GM19372 (cell line): ENCODE measurements around the gene LIMD2.
A peak's percentile ranks its signal among the peaks of the same experiment; 100 is the strongest.

Experiments
- ATAC-seq: cut with Tn5 transposase; IDR thresholded peaks from one replicate; pipeline ENCODE4 v1.9.1; 2021; ENCODE audit warnings: mild to moderate bottlenecking, low read depth, moderate library complexity; ENCODE audit not compliant: unreplicated experiment

Gene LIMD2

DNA sequence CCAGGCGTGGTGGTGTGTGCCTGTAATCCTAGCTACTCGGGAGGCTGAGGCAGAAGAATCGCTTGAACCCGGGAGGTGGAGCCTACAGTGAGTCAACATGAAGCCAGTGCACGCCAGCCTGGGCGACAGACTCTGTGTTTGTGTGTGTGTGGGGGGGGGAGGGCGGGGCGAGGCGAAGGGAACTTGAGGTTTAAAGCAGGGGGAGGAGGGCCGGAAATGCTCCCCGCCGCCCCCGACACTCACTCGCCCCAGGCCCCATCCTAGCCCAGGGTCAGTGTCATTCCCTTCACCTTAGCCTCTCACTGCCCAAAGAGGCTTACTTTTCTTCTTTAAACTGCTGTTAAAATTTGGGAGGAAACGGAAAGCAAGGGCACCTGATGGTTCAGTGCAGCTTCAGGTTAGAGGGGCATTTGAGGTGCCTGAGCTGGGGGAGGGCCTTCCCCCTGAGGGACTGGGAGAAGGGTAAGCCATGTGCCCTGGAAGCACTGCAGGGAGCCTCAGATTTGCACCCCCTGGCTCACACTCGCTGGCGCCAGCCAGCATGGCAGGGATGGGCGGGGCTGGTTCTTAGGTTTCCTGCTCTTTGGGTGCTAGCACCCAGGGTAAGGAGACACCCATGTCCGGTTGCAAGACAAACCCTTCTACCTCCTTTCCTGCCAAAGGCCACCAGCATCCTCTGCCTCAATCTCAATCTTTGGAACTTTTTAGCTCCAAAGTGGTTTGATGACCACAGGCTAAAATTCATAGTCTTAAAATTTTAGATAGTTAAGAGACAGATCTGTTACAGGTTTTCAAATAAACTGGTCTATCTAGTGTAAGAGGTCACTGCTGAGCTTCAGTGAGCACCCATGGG, 2.2 kb upstream of the LIMD2 start:
- ATAC-seq: no peak

GRCh38 chr17:63701456-63701820, 1.5 kb upstream of the LIMD2 start:
- ATAC-seq: no peak

- ATAC-seq: no peak
Observed at GRCh38 chr17:63700528-63701455, 867 bp upstream of the LIMD2 start.

GRCh38 chr17:63698886-63699637, 863 bp downstream of the LIMD2 start:
- peak; percentile 26 for ATAC-seq

GRCh38 chr17:63698381-63698885, 1.5 kb downstream of the LIMD2 start:
- no peak for ATAC-seq

GRCh38 chr17:63697341-63698286, 2.3 kb downstream of the LIMD2 start:
- ATAC-seq: no peak

DNA sequence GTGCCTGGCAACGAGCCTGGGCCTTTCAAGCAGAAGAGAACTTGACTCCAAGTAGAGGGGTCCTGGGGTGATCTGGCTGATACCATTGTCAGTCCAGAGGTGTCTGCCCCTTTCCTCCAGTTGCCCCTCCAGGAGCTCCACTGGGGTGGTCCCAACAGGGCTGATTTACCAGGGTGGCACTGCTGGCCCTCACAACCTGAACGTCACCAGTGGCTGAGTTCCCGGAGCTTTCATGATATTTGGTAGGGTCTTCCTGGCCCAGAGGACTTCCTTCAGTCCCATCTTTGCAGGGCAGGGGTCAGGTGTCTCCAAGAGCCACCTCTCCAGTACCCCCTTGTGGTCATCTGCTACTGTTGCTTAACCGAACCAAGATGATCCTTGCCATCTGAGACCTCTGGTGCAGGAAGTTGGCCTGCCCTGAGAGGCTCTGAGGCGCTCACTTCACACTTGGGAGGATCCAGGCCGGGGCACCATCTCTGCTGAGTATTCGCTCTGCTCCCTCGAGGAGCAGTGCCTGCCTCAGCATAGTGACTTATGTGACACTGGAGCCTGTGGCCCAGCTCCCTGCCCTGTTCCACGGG, 3.5 kb downstream of the LIMD2 start:
- ATAC-seq: no peak

GRCh38 chr17:63695889-63696288, 4.0 kb downstream of the LIMD2 start:
- ATAC-seq: no peak

GRCh38 chr17:63694950-63695773, 4.8 kb downstream of the LIMD2 start:
- ATAC-seq: no peak

DNA sequence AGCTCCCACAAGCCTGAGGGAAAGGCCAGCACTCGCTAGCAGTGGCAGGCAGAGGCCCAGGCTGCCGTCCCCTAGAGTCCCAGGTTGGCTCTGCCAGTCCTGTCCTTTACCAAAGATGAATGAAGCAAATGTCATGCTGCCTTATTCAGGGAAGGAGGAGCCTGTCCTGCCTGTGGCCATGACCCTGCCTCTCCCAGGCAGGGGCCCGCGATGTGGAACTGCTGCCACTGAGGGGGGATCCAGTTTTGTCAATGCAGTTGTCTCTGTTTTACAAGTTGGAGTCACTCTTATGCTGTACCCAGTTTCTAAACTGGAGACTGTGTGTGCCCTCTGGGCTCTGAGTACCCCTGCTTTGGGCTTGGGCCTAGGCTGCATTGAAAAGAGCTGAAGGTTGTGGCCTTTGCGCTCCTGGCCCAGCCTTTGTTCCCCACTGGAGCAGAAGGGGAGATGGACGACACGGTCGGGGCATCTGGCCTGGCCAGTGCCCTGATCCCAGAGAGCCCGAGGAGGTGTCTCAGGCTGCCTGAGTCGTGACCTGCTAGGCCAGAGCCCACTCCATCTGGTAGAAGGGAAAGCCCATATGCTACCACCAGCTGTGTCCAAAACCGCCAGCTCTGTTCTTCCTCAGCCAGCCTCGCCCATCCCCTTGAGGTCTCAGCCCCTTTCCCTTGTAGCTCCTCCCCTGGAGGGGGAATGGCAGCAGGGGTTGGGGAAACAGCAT, 5.5 kb downstream of the LIMD2 start:
- no peak for ATAC-seq

DNA sequence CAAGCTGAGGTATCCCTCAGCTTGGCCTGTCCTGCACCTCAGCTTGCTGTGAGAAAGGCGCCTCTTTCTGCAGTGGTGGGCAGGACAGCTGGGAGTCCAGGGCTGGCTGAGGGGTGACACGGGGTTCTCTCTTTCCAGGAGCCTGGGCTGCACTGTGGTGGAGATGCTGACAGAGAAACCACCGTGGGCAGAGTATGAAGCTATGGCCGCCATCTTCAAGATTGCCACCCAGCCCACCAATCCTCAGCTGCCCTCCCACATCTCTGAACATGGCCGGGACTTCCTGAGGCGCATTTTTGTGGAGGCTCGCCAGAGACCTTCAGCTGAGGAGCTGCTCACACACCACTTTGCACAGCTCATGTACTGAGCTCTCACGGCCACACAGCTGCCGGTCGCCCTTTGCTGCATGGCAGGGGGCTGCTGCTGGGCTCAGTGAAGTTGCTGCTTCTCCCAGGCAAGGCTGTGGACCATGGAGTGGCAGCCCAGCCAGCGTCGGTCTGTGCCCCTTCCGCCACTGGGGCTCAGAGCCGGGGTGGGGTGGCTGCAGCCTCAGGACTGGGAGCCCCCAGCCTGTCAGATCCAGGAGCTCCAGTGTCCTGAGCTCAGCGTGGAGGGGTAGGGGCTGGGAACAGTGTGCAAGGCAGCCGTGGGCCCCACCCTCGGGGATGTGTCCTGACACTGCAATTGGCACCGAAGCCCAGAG, 6.4 kb downstream of the LIMD2 start:
- no peak for ATAC-seq

- ATAC-seq: no peak
Observed at GRCh38 chr17:63692195-63692816, 7.6 kb downstream of the LIMD2 start.

- ATAC-seq: no peak
Observed at GRCh38 chr17:63689479-63689878, 10.4 kb downstream of the LIMD2 start.

DNA sequence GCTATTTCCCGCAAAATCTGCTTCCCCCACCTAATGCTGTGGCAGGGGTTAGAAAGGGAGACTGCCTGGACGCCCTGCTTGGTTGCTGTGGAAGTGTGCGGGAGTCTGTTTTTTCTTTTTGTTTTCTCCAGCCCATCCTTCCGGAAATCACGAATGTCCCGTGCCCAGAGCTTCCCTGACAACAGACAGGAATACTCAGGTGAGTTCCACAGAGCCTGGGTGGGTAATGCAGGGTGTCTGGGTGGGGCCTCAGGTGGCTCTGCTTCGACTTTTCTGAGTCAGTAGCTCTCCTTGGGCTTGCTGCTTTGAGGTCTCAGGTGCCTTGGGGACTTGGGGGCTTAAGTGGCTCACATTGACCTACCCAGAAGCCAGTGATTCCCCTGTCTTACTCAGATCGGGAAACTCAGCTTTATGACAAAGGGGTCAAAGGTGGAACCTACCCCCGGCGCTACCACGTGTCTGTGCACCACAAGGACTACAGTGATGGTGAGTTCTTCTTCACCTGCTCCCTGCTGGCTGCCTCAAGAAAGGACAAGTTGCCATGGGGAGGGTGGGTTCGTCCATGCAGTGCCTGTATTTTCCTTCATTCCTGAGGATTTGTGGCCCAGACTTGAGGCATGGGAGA, 11.4 kb downstream of the LIMD2 start:
- no peak for ATAC-seq

DNA sequence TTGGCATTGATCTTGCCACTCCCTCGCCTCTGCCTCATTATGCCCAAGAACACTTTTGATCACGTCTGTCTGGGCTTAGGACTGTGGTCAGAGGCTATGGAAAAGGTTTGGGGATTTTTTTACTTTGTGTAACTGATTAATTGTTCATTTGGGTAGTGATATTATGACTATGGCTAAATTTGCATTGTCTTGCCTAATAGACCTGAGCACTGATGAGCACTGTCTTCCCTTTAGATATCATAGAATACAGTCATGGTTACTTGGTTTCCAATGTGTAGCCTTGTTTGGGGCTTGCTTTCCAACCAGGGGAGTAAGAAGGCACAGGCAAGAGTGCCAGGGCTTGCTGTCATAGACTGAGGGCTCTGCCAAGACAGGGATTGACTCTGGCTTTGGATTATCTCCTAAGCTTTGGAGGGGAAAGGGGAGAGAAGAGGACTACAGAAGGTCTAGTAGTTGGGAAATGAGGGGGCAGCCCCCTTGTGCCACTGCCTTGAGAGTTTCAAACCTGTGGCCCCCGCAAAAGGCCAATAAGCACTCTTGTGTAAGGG, 13.7 kb downstream of the LIMD2 start:
- ATAC-seq: no peak

- no peak for ATAC-seq
Observed at GRCh38 chr17:63685578-63685977, 14.3 kb downstream of the LIMD2 start.
